ENCODE measurements around the gene POLR3H. TPM values are rescaled to one million over a fixed set of nuclear protein-coding genes. Genes with fewer than 3 reads are reported as not detected.

POLR3H gene
- total RNA-seq, 1 donor from 2014 or later, result 9.7 TPM

DNA sequence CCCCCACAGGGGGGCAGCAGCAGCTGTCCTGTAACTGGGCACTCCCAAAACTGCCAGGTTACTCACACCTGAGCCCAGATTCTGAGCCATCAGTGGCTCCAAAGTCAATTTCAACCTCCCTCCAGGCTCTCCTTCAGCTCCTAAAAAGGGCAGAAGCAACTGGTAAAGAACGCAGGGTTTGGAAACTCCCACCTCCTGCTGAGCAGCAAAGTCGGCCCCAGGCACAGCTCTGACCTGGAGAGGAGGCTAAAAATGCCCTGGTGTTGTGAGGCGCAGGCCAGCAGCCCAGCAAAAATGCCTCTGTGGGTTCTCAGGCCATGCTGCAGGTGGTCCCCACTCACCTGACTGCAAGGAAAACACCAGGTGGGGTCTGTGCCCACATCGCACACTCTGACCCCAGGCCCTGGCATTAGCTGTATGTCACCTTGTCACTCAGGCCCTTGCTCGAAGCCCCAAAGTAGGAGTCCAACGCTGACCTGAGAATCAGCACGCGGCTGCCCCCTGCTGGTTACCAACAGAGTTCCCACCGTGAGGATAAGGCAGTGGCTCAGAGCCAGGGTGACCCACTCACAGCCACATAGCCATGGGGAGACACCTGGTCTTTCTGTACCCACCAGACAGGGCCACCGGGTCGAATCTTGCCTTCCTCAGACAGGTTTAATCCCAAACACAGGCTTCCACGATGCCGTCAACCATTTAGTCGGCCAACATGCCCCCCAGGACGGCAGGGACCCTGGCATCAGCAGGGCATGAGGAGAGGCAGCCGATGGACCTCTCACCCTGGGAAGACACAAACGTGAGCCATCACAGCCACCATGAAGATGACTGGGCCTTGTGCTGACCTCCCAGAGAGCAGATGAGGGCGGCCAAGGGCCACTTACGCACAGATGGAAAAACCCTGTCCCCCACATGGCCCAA lies 11.1 kb downstream of the POLR3H start:
- no peaks in the 10 kb centered on the region for H3K27me3 ChIP-seq (ENCODE audit: control insufficient read depth, insufficient read depth, low read length)
- peaks cover 5% of the 10 kb centered on the region for H3K36me3 ChIP-seq (ENCODE audit: control insufficient read depth, insufficient read depth, low read length)
- no peak overlapping the region for H3K4me3 ChIP-seq (ENCODE audit: low read depth, low read length)
- TF ChIP-seq, protein P1, sequence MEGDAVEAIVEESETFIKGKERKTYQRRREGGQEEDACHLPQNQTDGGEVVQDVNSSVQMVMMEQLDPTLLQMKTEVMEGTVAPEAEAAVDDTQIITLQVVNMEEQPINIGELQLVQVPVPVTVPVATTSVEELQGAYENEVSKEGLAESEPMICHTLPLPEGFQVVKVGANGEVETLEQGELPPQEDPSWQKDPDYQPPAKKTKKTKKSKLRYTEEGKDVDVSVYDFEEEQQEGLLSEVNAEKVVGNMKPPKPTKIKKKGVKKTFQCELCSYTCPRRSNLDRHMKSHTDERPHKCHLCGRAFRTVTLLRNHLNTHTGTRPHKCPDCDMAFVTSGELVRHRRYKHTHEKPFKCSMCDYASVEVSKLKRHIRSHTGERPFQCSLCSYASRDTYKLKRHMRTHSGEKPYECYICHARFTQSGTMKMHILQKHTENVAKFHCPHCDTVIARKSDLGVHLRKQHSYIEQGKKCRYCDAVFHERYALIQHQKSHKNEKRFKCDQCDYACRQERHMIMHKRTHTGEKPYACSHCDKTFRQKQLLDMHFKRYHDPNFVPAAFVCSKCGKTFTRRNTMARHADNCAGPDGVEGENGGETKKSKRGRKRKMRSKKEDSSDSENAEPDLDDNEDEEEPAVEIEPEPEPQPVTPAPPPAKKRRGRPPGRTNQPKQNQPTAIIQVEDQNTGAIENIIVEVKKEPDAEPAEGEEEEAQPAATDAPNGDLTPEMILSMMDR (IDR thresholded peaks at IDR 0.05; ENCODE audit: insufficient read depth, low read length, poor library complexity, severe bottlenecking), result peak; percentile 83
- no peak for DNase-seq (ENCODE audit: low read depth)

DNA sequence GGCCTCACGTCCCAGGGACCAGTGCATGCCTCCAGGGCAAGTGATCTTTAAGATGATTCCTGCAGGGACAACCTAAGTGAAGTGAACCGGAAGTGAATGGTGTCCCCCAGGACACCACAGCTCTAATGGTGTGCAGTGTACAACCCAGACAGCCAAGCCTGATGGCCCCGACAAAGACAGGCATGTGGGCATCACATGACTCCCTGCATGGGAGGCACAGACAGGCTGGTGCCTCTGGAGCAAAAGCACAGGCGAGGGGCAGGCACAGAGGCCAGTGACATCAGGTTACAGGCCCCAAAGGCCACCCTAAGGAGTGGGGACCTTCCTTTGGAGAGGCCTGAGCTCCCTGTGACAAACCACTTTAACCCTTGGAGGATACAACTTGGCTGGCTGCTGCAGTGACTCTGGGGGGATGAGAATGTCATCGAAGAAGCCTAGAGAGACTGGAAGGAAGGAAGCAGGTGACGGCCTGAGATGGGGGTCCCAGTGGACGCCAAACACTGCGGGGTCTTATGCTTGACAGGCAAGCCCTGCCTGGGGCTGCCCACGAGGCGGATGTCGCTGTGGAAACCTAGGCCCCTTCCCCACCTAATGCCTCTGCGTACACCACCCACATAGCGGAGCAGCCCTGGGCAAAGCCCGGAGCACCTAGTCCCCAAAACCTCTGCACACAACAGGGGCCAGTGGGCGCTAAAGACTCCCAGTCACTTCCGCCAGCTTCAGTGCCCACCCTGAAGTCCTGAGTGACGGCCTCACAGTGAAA lies 12.4 kb downstream of the POLR3H start:
- DNase-seq (ENCODE audit: low read depth), result no peak
- peaks cover 5% of the 10 kb centered on the region for H3K36me3 ChIP-seq (ENCODE audit: control insufficient read depth, insufficient read depth, low read length)
- TF ChIP-seq, protein P1 (IDR thresholded peaks at IDR 0.05; ENCODE audit: insufficient read depth, low read length, poor library complexity, severe bottlenecking), result no peak
- no peaks in the 10 kb centered on the region for H3K27me3 ChIP-seq (ENCODE audit: control insufficient read depth, insufficient read depth, low read length)
- H3K4me3 ChIP-seq (ENCODE audit: low read depth, low read length), result no peak overlapping the region

DNA sequence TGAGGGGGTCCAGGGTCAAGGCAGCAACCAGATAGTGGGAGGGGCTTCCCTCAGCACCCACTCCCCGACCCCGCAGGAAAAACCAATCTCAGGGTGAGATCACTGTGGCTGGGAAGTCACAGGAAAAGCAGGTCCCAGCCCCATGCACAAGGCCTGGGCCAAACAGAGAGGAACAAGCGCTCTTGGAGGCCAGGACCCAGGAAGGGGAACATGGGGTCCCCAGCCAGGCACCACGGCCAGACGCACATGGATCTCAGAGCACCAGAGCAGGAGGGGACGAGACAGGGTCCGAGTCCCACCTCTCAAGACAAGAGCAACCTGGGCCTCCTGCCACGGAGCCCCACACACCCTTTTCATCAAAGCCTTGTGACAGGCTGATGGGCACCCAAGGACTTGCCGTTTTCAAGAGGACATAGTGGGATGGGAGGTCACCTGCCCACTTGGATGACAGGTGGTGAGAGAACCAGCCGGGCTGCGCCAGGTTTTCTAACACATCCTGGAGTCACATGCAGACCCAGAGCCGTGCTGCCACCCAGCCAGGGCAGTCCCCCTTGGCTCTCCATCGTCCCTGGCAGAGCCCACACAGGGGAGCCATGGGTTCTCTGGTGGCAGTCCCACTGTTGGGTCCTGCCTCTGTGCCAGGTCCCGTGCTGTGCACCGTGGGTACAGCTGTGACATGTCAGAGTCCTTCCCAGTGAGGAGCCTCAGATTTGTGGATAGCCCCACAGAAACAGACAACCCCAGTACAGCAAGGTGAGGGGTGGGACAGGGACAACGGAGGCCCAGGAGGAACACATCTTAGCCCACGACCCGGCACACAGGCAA lies 13.2 kb downstream of the POLR3H start:
- no peak for DNase-seq (ENCODE audit: low read depth)
- no peak overlapping the region for H3K4me3 ChIP-seq (ENCODE audit: low read depth, low read length)
- H3K36me3 ChIP-seq (ENCODE audit: control insufficient read depth, insufficient read depth, low read length), result peaks cover 5% of the 10 kb centered on the region
- TF ChIP-seq, protein P1 (IDR thresholded peaks at IDR 0.05; ENCODE audit: insufficient read depth, low read length, poor library complexity, severe bottlenecking), result no peak
- no peaks in the 10 kb centered on the region for H3K27me3 ChIP-seq (ENCODE audit: control insufficient read depth, insufficient read depth, low read length)

DNA sequence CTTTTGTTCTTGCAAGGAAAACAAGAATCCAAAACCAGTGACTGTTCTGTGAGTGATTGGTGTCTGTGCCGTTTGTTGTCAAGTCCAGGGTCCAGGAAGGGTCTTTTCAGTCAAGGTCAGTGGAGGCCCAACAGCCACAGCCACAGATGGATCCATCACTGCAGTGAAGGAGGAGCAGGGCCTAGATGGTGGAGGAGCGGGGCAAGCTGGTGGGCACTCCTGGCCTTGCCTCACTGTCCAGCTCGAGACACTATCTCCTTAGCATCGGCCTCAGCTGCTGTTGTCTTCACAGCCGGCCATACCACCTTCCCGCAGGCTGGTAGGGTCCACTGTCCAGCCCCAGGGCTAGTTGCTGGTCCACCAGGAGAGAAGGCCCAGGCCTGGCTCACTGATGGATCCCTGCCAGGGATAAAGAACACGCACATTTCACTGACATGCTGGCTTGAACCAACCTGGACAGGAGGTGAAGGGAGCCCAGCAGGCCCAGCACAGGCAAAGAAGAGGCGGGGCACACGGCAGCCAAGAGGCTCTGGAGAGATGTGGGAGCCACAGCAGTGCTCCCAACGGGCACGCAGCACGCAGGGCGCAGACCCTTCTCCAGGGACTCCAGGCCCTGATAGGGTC lies 15.2 kb downstream of the POLR3H start:
- no peak for DNase-seq (ENCODE audit: low read depth)
- TF ChIP-seq, protein P1 (IDR thresholded peaks at IDR 0.05; ENCODE audit: insufficient read depth, low read length, poor library complexity, severe bottlenecking), result no peak
- Histone ChIP-seq H3K36me3 (ENCODE audit: control insufficient read depth, insufficient read depth, low read length) (peaks cover 6% of the 10 kb centered on the region), H3K4me3 (ENCODE audit: low read depth, low read length) (no peak overlapping the region), H3K27me3 (ENCODE audit: control insufficient read depth, insufficient read depth, low read length) (no peaks in the 10 kb centered on the region)

DNA sequence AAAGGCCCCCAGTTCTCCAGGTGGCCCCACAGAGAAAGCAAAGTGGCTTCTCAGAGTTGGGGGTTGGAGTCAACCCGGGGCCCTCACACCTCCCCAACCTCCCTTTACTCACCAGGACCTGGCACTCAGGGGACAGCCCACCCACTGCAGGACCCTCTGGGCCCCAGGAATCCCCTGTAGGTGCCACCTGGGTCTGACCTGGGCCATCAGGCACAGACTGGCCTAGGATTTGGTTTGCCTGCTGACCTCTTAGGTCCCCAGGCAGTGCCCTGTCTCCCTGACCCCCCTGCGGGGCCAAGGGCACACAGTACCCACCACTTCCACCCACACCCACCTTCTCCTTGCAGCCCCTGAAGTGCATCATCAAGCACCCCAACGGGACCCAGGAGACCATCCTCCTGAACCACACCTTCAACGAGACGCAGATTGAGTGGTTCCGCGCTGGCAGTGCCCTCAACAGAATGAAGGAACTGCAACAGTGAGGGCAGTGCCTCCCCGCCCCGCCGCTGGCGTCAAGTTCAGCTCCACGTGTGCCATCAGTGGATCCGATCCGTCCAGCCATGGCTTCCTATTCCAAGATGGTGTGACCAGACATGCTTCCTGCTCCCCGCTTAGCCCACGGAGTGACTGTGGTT lies 16.0 kb downstream of the POLR3H start:
- DNase-seq (ENCODE audit: low read depth), result no peak
- TF ChIP-seq, protein P1 (IDR thresholded peaks at IDR 0.05; ENCODE audit: insufficient read depth, low read length, poor library complexity, severe bottlenecking), result no peak
- no peak overlapping the region for H3K4me3 ChIP-seq (ENCODE audit: low read depth, low read length)
- peaks cover 8% of the 10 kb centered on the region for H3K36me3 ChIP-seq (ENCODE audit: control insufficient read depth, insufficient read depth, low read length)
- H3K27me3 ChIP-seq (ENCODE audit: control insufficient read depth, insufficient read depth, low read length), result no peaks in the 10 kb centered on the region

Measured in kidney epithelial cell (primary cell).